GM18520 (cell line): ENCODE measurements around the gene TMEM212.
"Not testable (repeated sequence)": the region's sequence is repeated elsewhere in the genome, so short reads cannot be mapped to it uniquely, and the experiment has no call there.

ENCODE experiments used
- ATAC-seq: cut with Tn5 transposase; IDR thresholded peaks from one replicate; pipeline ENCODE4 v1.9.1; 2021; ENCODE audit not compliant: unreplicated experiment

The TMEM212 gene

GRCh38 chr3:171812811-171813210 lies 30.3 kb upstream of the TMEM212 start:
- ATAC-seq, result no peak

- ATAC-seq, result no peak
Observed at GRCh38 chr3:171813278-171813896, 29.8 kb upstream of the TMEM212 start.

- ATAC-seq, result peak; percentile 54
Observed at GRCh38 chr3:171813897-171814460, 29.2 kb upstream of the TMEM212 start.

- not testable (repeated sequence) for ATAC-seq
Observed at GRCh38 chr3:171814662-171815061, 28.5 kb upstream of the TMEM212 start.

GRCh38 chr3:171815973-171816595 lies 27.1 kb upstream of the TMEM212 start:
- no peak for ATAC-seq

- no peak for ATAC-seq
Observed at GRCh38 chr3:171817074-171817800, 25.9 kb upstream of the TMEM212 start.

GRCh38 chr3:171821044-171821443 lies 22.1 kb upstream of the TMEM212 start:
- no peak for ATAC-seq

- ATAC-seq, result no peak
Observed at GRCh38 chr3:171821778-171822358, 21.3 kb upstream of the TMEM212 start.

GRCh38 chr3:171822431-171823106 lies 20.6 kb upstream of the TMEM212 start:
- ATAC-seq, result peak; percentile 64

- no peak for ATAC-seq
Observed at GRCh38 chr3:171824116-171824515, 19.0 kb upstream of the TMEM212 start.

- ATAC-seq, result no peak
Observed at GRCh38 chr3:171824824-171825221, 18.3 kb upstream of the TMEM212 start.

- no peak for ATAC-seq
Observed at GRCh38 chr3:171825222-171825828, 17.8 kb upstream of the TMEM212 start.

GRCh38 chr3:171827385-171827784 lies 15.8 kb upstream of the TMEM212 start:
- no peak for ATAC-seq

GRCh38 chr3:171827836-171828458 lies 15.2 kb upstream of the TMEM212 start:
- no peak for ATAC-seq

GRCh38 chr3:171828902-171829770 lies 14.0 kb upstream of the TMEM212 start:
- no peak for ATAC-seq

- no peak for ATAC-seq
Observed at GRCh38 chr3:171829841-171830517, 13.2 kb upstream of the TMEM212 start.

- no peak for ATAC-seq
Observed at GRCh38 chr3:171830518-171830875, 12.7 kb upstream of the TMEM212 start.

- ATAC-seq, result no peak
Observed at GRCh38 chr3:171831936-171832335, 11.2 kb upstream of the TMEM212 start.

GRCh38 chr3:171832989-171833388 lies 10.2 kb upstream of the TMEM212 start:
- no peak for ATAC-seq
